Measurements from ENCODE around the gene ERCC6L2. TPM values are rescaled to one million over a fixed set of nuclear protein-coding genes. Genes with fewer than 3 reads are reported as not detected.

ERCC6L2 gene
- total RNA-seq, 1 donor from 2014 or later = 144 TPM

DNA sequence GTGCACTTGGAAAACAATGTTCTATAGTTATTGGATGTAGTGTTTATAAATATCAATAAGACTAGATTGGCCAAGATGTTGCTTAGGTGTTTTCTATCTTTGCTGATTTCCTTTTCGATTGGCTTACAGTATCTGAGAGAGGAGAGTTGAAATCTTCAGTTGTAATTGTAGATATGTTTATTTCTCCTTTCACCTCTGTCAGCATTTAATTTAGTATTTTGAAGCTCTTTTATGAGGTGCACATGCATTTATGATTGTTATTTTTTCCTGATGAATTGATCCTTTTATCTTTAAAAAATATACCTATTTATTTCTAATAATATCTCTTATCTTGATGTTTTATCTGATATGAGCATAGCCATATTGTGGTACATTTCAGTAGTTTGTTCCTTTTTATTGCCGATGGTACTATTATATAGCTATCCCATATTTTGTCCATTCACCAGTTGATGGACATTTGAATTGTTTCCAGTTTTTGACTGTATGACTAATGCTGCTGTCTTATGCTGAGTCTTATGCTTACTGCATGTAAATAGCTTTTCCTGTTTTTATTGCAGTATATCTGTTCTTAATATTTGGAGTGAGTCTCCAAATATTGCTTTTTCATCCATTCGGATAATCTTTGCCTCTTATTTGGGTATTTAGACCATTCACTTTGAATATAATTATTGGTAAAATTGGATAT lies 34.7 kb downstream of the ERCC6L2 start:
- DNase-seq (ENCODE audit: low spot score in 2 of 2) (no peak), FAIRE-seq (no peak)

GRCh38 chr9:95910770-95911340 lies 35.4 kb downstream of the ERCC6L2 start:
- FAIRE-seq = no peak
- DNase-seq (ENCODE audit: low spot score in 2 of 2) = no peak

GRCh38 chr9:95912773-95913172 lies 37.3 kb downstream of the ERCC6L2 start:
- DNase-seq (ENCODE audit: low spot score in 2 of 2) = no peak
- no peak for FAIRE-seq

DNA sequence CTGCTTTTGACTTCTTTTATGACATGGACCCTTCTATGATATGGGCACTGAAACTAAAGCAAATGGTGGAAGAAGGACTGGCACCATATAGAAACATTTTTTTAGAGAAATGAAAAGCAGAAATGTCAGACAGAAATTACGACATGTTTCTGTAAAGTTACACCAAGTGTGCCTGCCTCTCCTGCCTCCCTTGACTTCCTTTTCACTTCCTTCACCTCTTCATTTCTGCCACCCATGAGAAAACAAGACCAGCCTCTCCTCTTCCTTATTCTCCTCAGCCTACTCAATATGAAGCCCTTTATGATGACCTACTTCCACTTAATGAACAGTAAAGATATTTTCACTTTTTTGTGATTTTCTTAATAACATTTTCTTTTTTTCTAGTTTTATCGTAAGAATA lies 44.5 kb downstream of the ERCC6L2 start:
- no peak for DNase-seq (ENCODE audit: low spot score in 2 of 2)
- FAIRE-seq = no peak

- DNase-seq (ENCODE audit: low spot score in 2 of 2) (no peak), FAIRE-seq (no peak)
These were observed 48.3 kb downstream of the ERCC6L2 start for GRCh38 chr9:95923794-95924193.

- DNase-seq (ENCODE audit: low spot score in 2 of 2) (no peak), FAIRE-seq (no peak)
These were observed 49.5 kb downstream of the ERCC6L2 start for GRCh38 chr9:95924987-95925386.

DNA sequence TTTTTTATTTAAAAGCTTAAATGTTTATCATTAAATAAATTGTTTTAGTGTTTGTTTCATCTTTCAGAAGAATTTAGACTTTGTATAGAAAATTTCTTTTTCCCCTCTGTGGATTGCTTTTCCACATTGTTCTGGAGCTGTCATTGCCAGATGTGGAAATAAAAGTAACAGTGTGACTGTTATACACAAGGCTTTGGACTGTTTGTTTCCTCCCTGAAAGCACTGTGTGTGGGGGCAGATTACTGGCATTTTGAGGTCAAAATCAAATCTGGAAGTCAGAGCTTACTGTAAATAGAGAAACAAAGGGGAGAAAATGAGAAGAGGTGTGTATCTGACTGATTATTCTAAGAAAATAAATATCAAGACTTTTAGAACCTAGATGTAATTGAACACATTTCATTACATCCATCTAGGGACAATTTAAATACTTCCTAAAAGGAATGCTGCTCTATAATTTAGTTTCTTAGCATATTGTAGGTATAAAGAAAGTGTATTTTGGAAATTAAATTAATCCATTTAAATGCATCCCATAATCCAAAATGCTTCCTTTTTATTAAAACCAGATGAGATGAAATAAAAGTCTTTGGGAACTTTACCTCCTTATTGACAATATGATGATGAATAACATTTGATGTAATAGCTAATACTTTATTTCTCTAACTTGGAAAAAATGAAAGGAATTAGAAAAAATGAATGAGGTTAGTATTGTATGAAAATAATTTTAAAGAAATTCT lies 51.9 kb downstream of the ERCC6L2 start:
- FAIRE-seq = peak; percentile 77
- DNase-seq (ENCODE audit: low spot score in 2 of 2) = no peak

DNA sequence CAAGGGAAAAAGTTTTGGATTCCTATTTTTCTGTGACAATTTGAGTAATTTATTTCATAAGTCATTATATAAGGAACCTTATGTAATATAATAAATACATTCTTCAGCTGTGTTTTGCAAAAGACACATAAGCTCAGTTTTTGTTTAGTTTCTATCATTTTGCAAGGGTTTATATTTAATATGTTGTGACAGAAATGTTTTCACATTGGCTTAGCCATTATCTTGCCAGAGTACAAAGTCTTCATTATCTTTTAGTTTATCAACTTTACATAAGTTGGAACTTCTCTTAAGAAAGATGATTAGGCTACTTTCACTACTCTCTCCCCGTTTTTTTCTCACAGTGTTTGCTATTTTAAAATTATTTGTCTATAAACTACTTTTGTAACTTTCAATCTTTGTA lies 54.8 kb downstream of the ERCC6L2 start:
- FAIRE-seq = no peak
- DNase-seq (ENCODE audit: low spot score in 2 of 2) = no peak

GRCh38 chr9:95935861-95936578 lies 60.5 kb downstream of the ERCC6L2 start:
- FAIRE-seq (no peak), DNase-seq (ENCODE audit: low spot score in 2 of 2) (no peak)

- FAIRE-seq = no peak
- DNase-seq (ENCODE audit: low spot score in 2 of 2) = no peak
These were observed 61.1 kb downstream of the ERCC6L2 start for GRCh38 chr9:95936579-95937075.

DNA sequence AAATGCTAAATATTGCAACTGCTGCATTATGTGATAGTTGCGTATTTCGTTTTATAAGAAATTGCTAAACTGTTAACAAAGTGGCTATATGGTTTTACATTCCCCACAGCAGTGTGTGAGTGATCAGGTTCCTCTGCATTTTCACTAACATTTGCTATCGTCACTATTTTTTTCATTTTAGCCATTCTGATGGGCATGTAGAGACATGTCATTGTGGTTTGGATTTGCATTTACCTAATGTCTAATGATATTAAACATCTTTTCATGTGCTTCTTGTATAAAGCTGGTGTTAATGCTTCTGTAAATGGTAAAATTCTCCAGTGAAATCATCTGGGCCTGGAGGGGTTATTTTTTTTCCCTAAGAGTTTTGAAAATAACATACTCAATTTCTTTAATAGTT lies 61.6 kb downstream of the ERCC6L2 start:
- no peak for FAIRE-seq

GRCh38 chr9:95938724-95939123 lies 63.2 kb downstream of the ERCC6L2 start:
- peak; percentile 15 for FAIRE-seq
- no peak for DNase-seq (ENCODE audit: low spot score in 2 of 2)

More for the DNA sequence above, 61.6 kb downstream of the ERCC6L2 start:
- no peak for DNase-seq (ENCODE audit: low spot score in 2 of 2)

GRCh38 chr9:95939472-95939871 lies 64.0 kb downstream of the ERCC6L2 start:
- FAIRE-seq (no peak), DNase-seq (ENCODE audit: low spot score in 2 of 2) (no peak)

DNA sequence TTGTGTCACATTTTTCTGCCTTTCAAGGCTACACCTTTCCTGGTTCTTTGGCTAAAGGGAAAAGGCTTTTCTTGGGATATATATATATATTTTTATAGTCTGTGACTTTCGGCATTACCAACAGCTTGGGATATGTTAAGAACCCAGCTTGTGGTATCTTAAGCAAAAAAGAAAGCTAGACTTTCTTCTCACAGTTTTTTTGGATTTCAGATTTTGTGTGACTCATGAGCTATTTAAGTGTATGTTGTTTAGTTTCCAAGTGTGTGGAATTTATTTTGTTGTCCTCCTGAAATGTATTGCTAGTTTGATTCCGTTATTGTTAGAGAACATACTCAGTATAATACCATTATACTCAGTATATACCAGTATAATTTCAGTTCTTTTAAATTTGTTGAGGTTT lies 64.8 kb downstream of the ERCC6L2 start:
- DNase-seq (ENCODE audit: low spot score in 2 of 2) = no peak
- FAIRE-seq = no peak

GRCh38 chr9:95942016-95942415 lies 66.5 kb downstream of the ERCC6L2 start:
- DNase-seq (ENCODE audit: low spot score in 2 of 2) (no peak), FAIRE-seq (no peak)

- no peak for FAIRE-seq
These were observed 71.6 kb downstream of the ERCC6L2 start for GRCh38 chr9:95947118-95947517.

GRCh38 chr9:95952471-95952870 lies 77.0 kb downstream of the ERCC6L2 start:
- DNase-seq (ENCODE audit: low spot score in 2 of 2) (no peak), FAIRE-seq (no peak)

More at GRCh38 chr9:95947118-95947517, 71.6 kb downstream of the ERCC6L2 start:
- no peak for DNase-seq (ENCODE audit: low spot score in 2 of 2)

- FAIRE-seq (no peak), DNase-seq (ENCODE audit: low spot score in 2 of 2) (no peak)
These were observed 78.5 kb downstream of the ERCC6L2 start for GRCh38 chr9:95953986-95954385.

- no peak for FAIRE-seq
- no peak for DNase-seq (ENCODE audit: low spot score in 2 of 2)
These were observed 79.4 kb downstream of the ERCC6L2 start for GRCh38 chr9:95954940-95955339.

- FAIRE-seq = no peak
- DNase-seq (ENCODE audit: low spot score in 2 of 2) = no peak
These were observed 87.4 kb downstream of the ERCC6L2 start for GRCh38 chr9:95962936-95963335.

DNA sequence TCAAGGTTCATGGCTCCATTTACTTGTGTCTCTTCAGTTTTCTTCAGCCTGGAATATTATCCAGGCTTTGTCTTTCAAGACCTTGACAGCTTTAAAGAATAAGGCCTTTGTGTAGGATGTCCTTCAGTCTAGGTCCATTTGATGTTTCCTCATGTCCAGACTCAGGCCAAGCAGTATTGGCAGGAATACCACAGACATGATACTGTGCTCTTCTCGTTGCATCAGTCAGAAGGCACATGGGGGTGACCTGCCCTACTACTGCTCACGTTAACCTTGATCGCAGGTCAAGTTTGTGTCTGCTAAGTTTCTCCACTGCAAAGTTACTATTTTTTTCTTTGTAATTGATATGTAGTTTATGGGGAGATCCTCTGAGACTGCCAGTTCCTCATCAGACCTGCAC lies 88.2 kb downstream of the ERCC6L2 start:
- FAIRE-seq (no peak), DNase-seq (ENCODE audit: low spot score in 2 of 2) (no peak)

Data from frontal cortex (tissue), 4 donors.